ENCODE measurements around the gene BTRC. TPM values are rescaled to one million over a fixed set of nuclear protein-coding genes. Genes with fewer than 3 reads are reported as not detected.
A peak's percentile ranks its signal among the peaks of the same experiment; 100 is the strongest.

Gene BTRC
- total RNA-seq, 1 donor from 2014 or later = 18.2 TPM

GRCh38 chr10:101464599-101464998, 110.6 kb downstream of the BTRC start:
- no peaks in the 10 kb centered on the region for H3K27me3 ChIP-seq
- DNase-seq = no peak
- intact Hi-C loops (cut with DNase I) = no loop called here
- ATAC-seq = no peak
- H3K4me3 ChIP-seq = no peak overlapping the region
- no peak overlapping the region for H3K27ac ChIP-seq
- no peak for TF ChIP-seq CTCF (IDR thresholded peaks at IDR 0.05)
- H3K4me1 ChIP-seq = peaks cover 5% of the 10 kb centered on the region
- H3K9me3 ChIP-seq = no peaks in the 10 kb centered on the region
- H3K36me3 ChIP-seq = no peaks in the 10 kb centered on the region

- no peak overlapping the region for H3K27ac ChIP-seq
- DNase-seq (no peak), ATAC-seq (no peak)
- H3K4me1 ChIP-seq = peaks cover 5% of the 10 kb centered on the region
- no peak for TF ChIP-seq CTCF (IDR thresholded peaks at IDR 0.05)
- no peaks in the 10 kb centered on the region for H3K9me3 ChIP-seq
- no peaks in the 10 kb centered on the region for H3K36me3 ChIP-seq
- no peak overlapping the region for H3K4me3 ChIP-seq
- no peaks in the 10 kb centered on the region for H3K27me3 ChIP-seq
- intact Hi-C loops (cut with DNase I) = no loop called here
Observed at GRCh38 chr10:101466016-101466912, 112.3 kb downstream of the BTRC start.

- peak; percentile 80 for TF ChIP-seq CTCF (IDR thresholded peaks at IDR 0.05)
- intact Hi-C loops (cut with DNase I) = no loop called here
- Histone ChIP-seq H3K4me1 (peaks cover 5% of the 10 kb centered on the region), H3K36me3 (no peaks in the 10 kb centered on the region), H3K9me3 (no peaks in the 10 kb centered on the region), H3K4me3 (no peak overlapping the region), H3K27ac (no peak overlapping the region), H3K27me3 (no peaks in the 10 kb centered on the region)
- DNase-seq (no peak), ATAC-seq (peak; percentile 92)
Observed at GRCh38 chr10:101467286-101467770, 113.4 kb downstream of the BTRC start.

- no peak for DNase-seq
- Histone ChIP-seq H3K36me3 (no peaks in the 10 kb centered on the region), H3K27ac (no peak overlapping the region), H3K4me1 (peaks cover 5% of the 10 kb centered on the region), H3K9me3 (no peaks in the 10 kb centered on the region), H3K27me3 (no peaks in the 10 kb centered on the region), H3K4me3 (no peak overlapping the region)
- no peak for ATAC-seq
- intact Hi-C loops (cut with DNase I) = no loop called here
- no peak for TF ChIP-seq CTCF (IDR thresholded peaks at IDR 0.05)
Observed at GRCh38 chr10:101468159-101468558, 114.2 kb downstream of the BTRC start.

GRCh38 chr10:101476383-101476782, 122.4 kb downstream of the BTRC start:
- no peak overlapping the region for H3K27ac ChIP-seq
- intact Hi-C loops (cut with DNase I) = no loop called here
- DNase-seq = no peak
- no peak overlapping the region for H3K4me3 ChIP-seq
- H3K9me3 ChIP-seq = no peaks in the 10 kb centered on the region
- ATAC-seq = no peak
- H3K4me1 ChIP-seq = no peaks in the 10 kb centered on the region
- H3K27me3 ChIP-seq = no peaks in the 10 kb centered on the region
- no peak for TF ChIP-seq CTCF (IDR thresholded peaks at IDR 0.05)
- no peaks in the 10 kb centered on the region for H3K36me3 ChIP-seq
